CD4-positive, alpha-beta T cell (primary cell): ENCODE measurements around the gene TMEM14C. TPM values are rescaled to one million over a fixed set of nuclear protein-coding genes. Genes with fewer than 3 reads are reported as not detected.

Experiments
- ATAC-seq: fragments of 200-7000 bp; cut with Tn5 transposase; one replicate; pipeline ENCODE4 v1.10.0; 2022; ENCODE audit warnings: mild to moderate bottlenecking; ENCODE audit not compliant: poor library complexity
- CTCF ChIA-PET: fragments of 350-600 bp; sonication (Branson Sonifier 250); formaldehyde crosslinking; loops from one replicate; lab custom pipeline; 2021; ENCODE audit warnings: antibody characterized with exemption, inconsistent platforms; lab: Charles Lee
- POLR2A ChIA-PET: fragments of 350-600 bp; sonication (Branson Sonifier 250); formaldehyde crosslinking; loops from one replicate; lab custom pipeline; 2021; ENCODE audit warnings: antibody characterized with exemption, inconsistent platforms; lab: Charles Lee
- DNase-seq, 14 experiments: peaks; one replicate each; pipeline ENCODE4 v3.0.0-alpha.2; 2013 to 2020; ENCODE audit warnings: mixed read lengths in 2 of 14
- H3K27ac ChIP-seq, 2 donors: one replicate each; pipeline versions ENCODE4 v1.5.1 to v1.7.0; 2013; ENCODE audit warnings: low read length in 2 of 2, low read depth in 1 of 2, mild to moderate bottlenecking in 1 of 2
- H3K27me3 ChIP-seq, 2 experiments: 1 replicate in 1 of 2; 2 replicates in 1 of 2; pipeline versions ENCODE4 v1.6.1 to v1.7.0; 2013; ENCODE audit warnings: low read length in 2 of 2, control low read depth in 1 of 2, mild to moderate bottlenecking in 1 of 2, moderate library complexity in 1 of 2; ENCODE audit not compliant: insufficient read depth in 2 of 2, control insufficient read depth in 1 of 2
- H3K36me3 ChIP-seq: one replicate; pipeline ENCODE4 v1.6.1; 2013; ENCODE audit warnings: low read length, control low read depth; ENCODE audit not compliant: insufficient read depth
- H3K4me1 ChIP-seq: one replicate; pipeline ENCODE4 v1.6.1; 2013; ENCODE audit warnings: low read length, control low read depth; ENCODE audit not compliant: insufficient read depth
- H3K4me3 ChIP-seq: one replicate; pipeline ENCODE4 v1.5.1; 2013; ENCODE audit warnings: mild to moderate bottlenecking, low read length, moderate library complexity
- H3K9me3 ChIP-seq, 2 experiments: 1 replicate in 1 of 2; 2 replicates in 1 of 2; pipeline versions ENCODE4 v1.6.1 to v1.7.0; 2013; ENCODE audit warnings: low read length in 2 of 2, mild to moderate bottlenecking in 2 of 2, control low read depth in 1 of 2, moderate library complexity in 1 of 2; ENCODE audit not compliant: control insufficient read depth in 1 of 2, insufficient read depth in 1 of 2
- H3K27ac Mint-ChIP-seq: one replicate; pipeline ENCODE4 v1.8.0; 2020; ENCODE audit warnings: mixed read lengths
- H3K27me3 Mint-ChIP-seq: one replicate; pipeline ENCODE4 v1.8.0; 2021; ENCODE audit warnings: mixed read lengths
- H3K36me3 Mint-ChIP-seq: one replicate; pipeline ENCODE4 v1.8.0; 2021; ENCODE audit warnings: low read depth, mixed read lengths
- H3K4me1 Mint-ChIP-seq: one replicate; pipeline ENCODE4 v1.8.0; 2021; ENCODE audit warnings: low read depth, mixed read lengths
- H3K4me3 Mint-ChIP-seq: one replicate; pipeline ENCODE4 v1.8.0; 2020; ENCODE audit warnings: mild to moderate bottlenecking, mixed read lengths
- H3K9me3 Mint-ChIP-seq: one replicate; pipeline ENCODE4 v1.8.0; 2020; ENCODE audit warnings: mixed read lengths
- intact Hi-C, 2 experiments: fragments of 100-400 bp; cut with DNase I in 1 of 2; cut with micrococcal nuclease in 1 of 2; formaldehyde crosslinking; loops; one replicate each; pipeline versions ENCODE4 v1.15.1 to v1.9.0; 2023 to 2025; cut with DNase I, micrococcal nuclease
- total RNA-seq, 174 experiments: library from RNA in 2 of 174; stranded (reverse) in 2 of 174; gene quantifications; one replicate each; pipeline ENCODE4 v1.2.3 and lab custom pipeline; 2021 to 2026
- TF ChIP-seq, protein P1 (sequence below): fragments of 200-600 bp; IDR thresholded peaks from one replicate; pipeline ENCODE4 v1.8.0; 2022; ENCODE audit warnings: antibody characterized with exemption, mild to moderate bottlenecking

Gene TMEM14C
- total RNA-seq, 2 experiments from 2014 or later: 14.4 to 14.6 TPM

DNA sequence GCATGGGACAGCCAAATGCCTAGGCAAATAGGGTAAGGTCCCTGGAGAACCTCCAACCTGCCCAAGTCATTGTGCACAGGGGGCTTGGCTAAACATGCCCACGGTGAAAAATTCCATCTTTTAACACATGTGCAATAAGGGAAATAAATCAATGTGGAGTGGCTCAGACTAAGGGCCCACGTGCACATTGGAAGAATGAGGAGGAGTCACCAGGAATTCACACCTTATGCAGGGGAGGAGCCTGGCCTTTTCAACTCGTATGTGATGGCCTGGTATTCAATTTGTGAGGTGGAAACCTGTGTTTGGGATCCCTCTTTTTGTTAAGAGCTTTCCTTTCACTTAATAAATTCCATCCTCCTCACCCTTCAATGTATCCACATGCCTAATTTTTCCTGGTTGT is 41.1 kb upstream of the TMEM14C start:
- no peaks in the 10 kb centered on the region for H3K36me3 Mint-ChIP-seq
- DNase-seq (no peak), ATAC-seq (no peak)
- peaks cover 9% of the 10 kb centered on the region for H3K27me3 Mint-ChIP-seq
- Histone ChIP-seq H3K36me3 (no peaks in the 10 kb centered on the region), H3K27ac (no peak overlapping the region), H3K4me3 (no peak overlapping the region), H3K4me1 (no peaks in the 10 kb centered on the region), H3K27me3 (no peaks in the 10 kb centered on the region), H3K9me3 (peaks cover 0 to 3% of the 10 kb centered on the region in 2 experiments)
- POLR2A ChIA-PET: interaction anchor here (3.5 kb wide), 1 partner anchor 13 kb away, joined by 14 read pairs; the partner anchor contains the start of genes C6orf52 and PAK1IP1
- H3K9me3 Mint-ChIP-seq: no peaks in the 10 kb centered on the region
- TF ChIP-seq, protein P1, sequence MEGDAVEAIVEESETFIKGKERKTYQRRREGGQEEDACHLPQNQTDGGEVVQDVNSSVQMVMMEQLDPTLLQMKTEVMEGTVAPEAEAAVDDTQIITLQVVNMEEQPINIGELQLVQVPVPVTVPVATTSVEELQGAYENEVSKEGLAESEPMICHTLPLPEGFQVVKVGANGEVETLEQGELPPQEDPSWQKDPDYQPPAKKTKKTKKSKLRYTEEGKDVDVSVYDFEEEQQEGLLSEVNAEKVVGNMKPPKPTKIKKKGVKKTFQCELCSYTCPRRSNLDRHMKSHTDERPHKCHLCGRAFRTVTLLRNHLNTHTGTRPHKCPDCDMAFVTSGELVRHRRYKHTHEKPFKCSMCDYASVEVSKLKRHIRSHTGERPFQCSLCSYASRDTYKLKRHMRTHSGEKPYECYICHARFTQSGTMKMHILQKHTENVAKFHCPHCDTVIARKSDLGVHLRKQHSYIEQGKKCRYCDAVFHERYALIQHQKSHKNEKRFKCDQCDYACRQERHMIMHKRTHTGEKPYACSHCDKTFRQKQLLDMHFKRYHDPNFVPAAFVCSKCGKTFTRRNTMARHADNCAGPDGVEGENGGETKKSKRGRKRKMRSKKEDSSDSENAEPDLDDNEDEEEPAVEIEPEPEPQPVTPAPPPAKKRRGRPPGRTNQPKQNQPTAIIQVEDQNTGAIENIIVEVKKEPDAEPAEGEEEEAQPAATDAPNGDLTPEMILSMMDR: no peak
- intact Hi-C loops: no loop called here
- H3K27ac Mint-ChIP-seq: no peak overlapping the region
- H3K4me3 Mint-ChIP-seq: no peak overlapping the region
- CTCF ChIA-PET: no interaction called here
- peaks cover 20% of the 10 kb centered on the region for H3K4me1 Mint-ChIP-seq

DNA sequence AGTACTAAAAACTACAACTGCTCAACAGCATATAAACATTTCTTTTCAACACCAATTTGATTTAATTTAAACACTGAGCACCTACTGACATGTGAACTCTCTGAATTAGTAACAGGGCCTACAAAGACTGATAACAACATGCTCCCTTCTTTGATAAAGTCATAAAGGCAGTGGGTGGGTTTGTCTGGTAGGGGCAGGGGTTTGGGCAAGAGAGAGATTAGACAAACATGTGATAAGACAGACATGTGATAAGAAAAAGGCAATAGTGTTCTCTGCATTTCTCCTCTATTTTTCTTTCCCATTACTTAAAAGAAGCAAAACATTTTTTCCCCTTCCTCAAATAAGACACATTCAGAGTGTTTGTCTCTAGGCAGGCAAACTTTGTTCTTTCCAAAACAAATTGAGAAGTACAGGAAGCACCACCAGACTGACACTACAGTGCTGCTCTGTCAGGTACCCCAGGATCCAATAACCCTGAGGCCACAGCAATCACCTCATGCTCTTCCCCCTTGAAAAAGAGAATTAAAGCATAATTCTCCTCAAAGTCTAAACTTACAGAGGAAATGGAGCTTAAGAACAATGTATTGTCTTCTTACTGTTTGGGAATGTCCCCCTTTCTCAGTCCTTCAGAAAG is 40.4 kb upstream of the TMEM14C start:
- no peaks in the 10 kb centered on the region for H3K4me1 ChIP-seq
- Mint-ChIP-seq H3K9me3 (no peaks in the 10 kb centered on the region), H3K4me1 (peaks cover 20% of the 10 kb centered on the region), H3K36me3 (no peaks in the 10 kb centered on the region), H3K27ac (peak overlapping the region; percentile 70), H3K27me3 (peaks cover 12% of the 10 kb centered on the region), H3K4me3 (no peak overlapping the region)
- no peaks in the 10 kb centered on the region for H3K36me3 ChIP-seq
- ATAC-seq (no peak), DNase-seq (no peak)
- H3K9me3 ChIP-seq: peaks cover 0 to 3% of the 10 kb centered on the region in 2 experiments
- TF ChIP-seq, protein P1: no peak
- intact Hi-C loops: no loop called here
- no peak overlapping the region for H3K4me3 ChIP-seq
- CTCF ChIA-PET: no interaction called here
- no peak overlapping the region for H3K27ac ChIP-seq
- POLR2A ChIA-PET: interaction anchor here (3.5 kb wide), 1 partner anchor 12 kb away, joined by 14 read pairs; the partner anchor contains the start of genes C6orf52 and PAK1IP1
- no peaks in the 10 kb centered on the region for H3K27me3 ChIP-seq

DNA sequence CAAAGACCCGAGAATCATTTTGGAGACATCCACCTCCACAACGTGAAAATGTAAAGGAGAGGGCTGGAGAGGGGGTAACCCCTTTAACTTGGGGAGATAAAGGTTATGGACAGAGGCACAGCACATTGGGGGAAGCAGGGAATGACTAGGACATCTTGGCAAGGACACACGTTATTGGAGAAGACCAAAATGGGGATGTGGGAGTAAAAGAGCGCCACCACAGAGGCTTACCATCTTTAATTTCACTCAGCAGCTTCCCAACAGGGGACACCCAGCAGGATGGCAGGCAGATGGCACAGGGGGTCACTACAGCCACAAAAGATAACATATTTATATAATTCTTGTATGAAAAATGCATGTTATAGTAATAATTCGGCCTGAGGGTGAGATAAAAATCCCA is 38.3 kb upstream of the TMEM14C start:
- ATAC-seq (no peak), DNase-seq (no peak)
- Mint-ChIP-seq H3K9me3 (no peaks in the 10 kb centered on the region), H3K4me1 (peaks cover 20% of the 10 kb centered on the region), H3K4me3 (no peak overlapping the region), H3K27me3 (peaks cover 13% of the 10 kb centered on the region), H3K36me3 (no peaks in the 10 kb centered on the region), H3K27ac (no peak overlapping the region)
- Histone ChIP-seq H3K27me3 (no peaks in the 10 kb centered on the region), H3K4me3 (no peak overlapping the region), H3K27ac (no peak overlapping the region), H3K4me1 (no peaks in the 10 kb centered on the region), H3K36me3 (no peaks in the 10 kb centered on the region), H3K9me3 (peaks cover 0 to 3% of the 10 kb centered on the region in 2 experiments)
- CTCF ChIA-PET: no interaction called here
- TF ChIP-seq, protein P1: no peak
- POLR2A ChIA-PET: interaction anchor here (3.5 kb wide), 1 partner anchor 10 kb away, joined by 14 read pairs; the partner anchor contains the start of genes C6orf52 and PAK1IP1
- intact Hi-C loops: no loop called here
